Measurements from ENCODE around the gene DCTN5.
"Not testable (repeated sequence)": the region's sequence is repeated elsewhere in the genome, so short reads cannot be mapped to it uniquely, and the experiment has no call there.

DCTN5 gene

DNA sequence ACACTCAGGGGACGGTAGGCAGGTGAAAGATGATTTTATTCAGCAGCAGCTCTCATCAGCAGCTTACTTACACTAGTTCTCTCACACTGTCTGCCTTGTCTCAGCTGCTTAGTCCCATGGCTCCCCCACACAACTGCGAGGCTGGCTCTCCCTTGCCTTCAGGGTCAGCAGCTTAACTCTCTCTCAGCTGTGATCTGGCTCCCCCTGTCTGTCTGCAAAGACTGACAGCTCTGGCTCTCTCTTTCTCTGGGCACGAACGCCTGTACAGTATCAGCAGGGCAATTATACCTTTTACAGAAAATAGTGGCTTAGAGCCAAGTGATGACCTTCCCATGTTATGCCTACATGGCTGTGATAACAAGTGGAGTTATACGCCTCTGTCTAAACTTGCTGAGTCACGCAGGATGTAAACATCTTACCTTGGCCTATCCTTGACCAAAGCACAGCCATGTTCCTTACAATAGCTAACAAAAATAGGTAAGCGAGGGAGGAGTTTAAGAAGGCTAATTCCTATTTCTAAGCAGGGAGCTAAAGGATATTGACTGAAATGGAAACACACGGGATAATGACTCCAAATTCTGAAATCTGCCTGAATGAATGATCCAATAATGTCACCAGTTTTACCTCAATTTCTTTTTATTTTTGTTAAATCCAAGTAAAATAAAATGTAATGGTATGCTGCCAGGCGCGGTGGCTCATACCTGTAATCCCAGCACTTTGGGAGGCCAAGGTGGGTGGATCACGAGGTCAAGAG is 44.1 kb upstream of the DCTN5 start:
- H3K27me3 ChIP-seq (ENCODE audit: insufficient read depth, low read depth): no peaks in the 10 kb centered on the region
- H3K79me2 ChIP-seq (ENCODE audit: insufficient read depth, low read depth): peaks cover 38% of the 10 kb centered on the region
- H3K27ac ChIP-seq: no peak overlapping the region
- peaks cover 3% of the 10 kb centered on the region; the same call in 1 of the 2 replicates for H4K20me1 ChIP-seq (ENCODE audit: insufficient read depth)
- H3K4me1 ChIP-seq (ENCODE audit: low read depth, poor library complexity, severe bottlenecking): peaks cover 25% of the 10 kb centered on the region
- TF ChIP-seq, protein P1, sequence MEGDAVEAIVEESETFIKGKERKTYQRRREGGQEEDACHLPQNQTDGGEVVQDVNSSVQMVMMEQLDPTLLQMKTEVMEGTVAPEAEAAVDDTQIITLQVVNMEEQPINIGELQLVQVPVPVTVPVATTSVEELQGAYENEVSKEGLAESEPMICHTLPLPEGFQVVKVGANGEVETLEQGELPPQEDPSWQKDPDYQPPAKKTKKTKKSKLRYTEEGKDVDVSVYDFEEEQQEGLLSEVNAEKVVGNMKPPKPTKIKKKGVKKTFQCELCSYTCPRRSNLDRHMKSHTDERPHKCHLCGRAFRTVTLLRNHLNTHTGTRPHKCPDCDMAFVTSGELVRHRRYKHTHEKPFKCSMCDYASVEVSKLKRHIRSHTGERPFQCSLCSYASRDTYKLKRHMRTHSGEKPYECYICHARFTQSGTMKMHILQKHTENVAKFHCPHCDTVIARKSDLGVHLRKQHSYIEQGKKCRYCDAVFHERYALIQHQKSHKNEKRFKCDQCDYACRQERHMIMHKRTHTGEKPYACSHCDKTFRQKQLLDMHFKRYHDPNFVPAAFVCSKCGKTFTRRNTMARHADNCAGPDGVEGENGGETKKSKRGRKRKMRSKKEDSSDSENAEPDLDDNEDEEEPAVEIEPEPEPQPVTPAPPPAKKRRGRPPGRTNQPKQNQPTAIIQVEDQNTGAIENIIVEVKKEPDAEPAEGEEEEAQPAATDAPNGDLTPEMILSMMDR (conservative IDR thresholded peaks at IDR 0.05; ENCODE audit: low read depth, low read length): no peak; the same call in 1 of the 2 replicates
- H3K4me2 ChIP-seq: peak overlapping the region; percentile 100; the same call in 1 of the 2 replicates
- H3K36me3 ChIP-seq (ENCODE audit: insufficient read depth): no peaks in the 10 kb centered on the region; the same call in 1 of the 2 replicates
- 0 out of 2 replicates have a peak overlapping the region, but pooled peaks have one; percentile 81 for H2AFZ ChIP-seq (ENCODE audit: low read depth)
- H3K4me3 ChIP-seq (IDR thresholded peaks at IDR 0.05; ENCODE audit: insufficient read depth, low read depth, low read length): no peak overlapping the region
- no peak overlapping the region for H3K9ac ChIP-seq

DNA sequence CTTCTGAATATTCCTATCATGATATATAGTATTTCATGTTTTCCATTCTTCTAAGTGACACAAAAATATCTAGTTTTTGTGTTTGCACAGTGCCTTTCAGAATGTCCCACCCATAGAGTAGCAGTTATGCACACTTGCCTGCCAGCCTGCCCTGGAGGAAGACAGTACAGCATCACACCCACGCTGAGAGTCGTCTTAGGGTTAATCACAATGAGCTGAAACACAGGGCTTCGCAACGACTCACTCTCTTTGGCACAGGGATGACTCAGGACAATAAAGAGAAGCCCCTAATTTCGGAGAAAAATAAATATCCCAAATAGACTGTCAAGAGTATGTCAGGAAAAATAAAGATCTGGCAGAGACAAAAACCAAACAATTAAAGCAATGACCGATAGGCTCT is 33.5 kb upstream of the DCTN5 start:
- Histone ChIP-seq H3K4me2 (no peak overlapping the region), H2AFZ (ENCODE audit: low read depth) (no peak overlapping the region), H3K4me3 (IDR thresholded peaks at IDR 0.05; ENCODE audit: insufficient read depth, low read depth, low read length) (no peak overlapping the region), H4K20me1 (ENCODE audit: insufficient read depth) (no peaks in the 10 kb centered on the region), H3K4me1 (ENCODE audit: low read depth, poor library complexity, severe bottlenecking) (no peaks in the 10 kb centered on the region), H3K79me2 (ENCODE audit: insufficient read depth, low read depth) (no peaks in the 10 kb centered on the region), H3K36me3 (ENCODE audit: insufficient read depth) (no peaks in the 10 kb centered on the region), H3K9ac (no peak overlapping the region), H3K27me3 (ENCODE audit: insufficient read depth, low read depth) (no peaks in the 10 kb centered on the region), H3K27ac (no peak overlapping the region)
- TF ChIP-seq, protein P1 (conservative IDR thresholded peaks at IDR 0.05; ENCODE audit: low read depth, low read length): no peak

DNA sequence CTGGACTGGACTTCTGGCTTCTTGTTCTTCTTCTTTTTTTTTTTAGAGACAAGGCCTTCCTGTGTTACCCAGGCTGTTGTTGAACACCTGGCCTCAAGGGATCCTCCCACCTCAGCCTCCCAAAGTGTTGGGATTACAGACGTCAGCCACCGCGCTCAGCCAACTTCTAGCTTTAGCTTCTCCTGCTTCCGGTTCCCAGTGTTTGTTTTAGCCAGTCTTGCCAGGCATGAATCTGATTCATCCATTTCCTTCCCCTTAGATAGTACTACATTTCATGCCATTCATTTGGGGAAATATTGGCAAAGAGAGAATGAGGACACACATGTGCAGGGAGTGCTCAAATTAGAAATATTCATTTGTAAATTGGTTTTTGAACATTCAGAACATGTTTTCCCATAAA is 33.1 kb upstream of the DCTN5 start:
- Histone ChIP-seq H3K4me2 (no peak overlapping the region), H3K4me3 (IDR thresholded peaks at IDR 0.05; ENCODE audit: insufficient read depth, low read depth, low read length) (no peak overlapping the region), H3K36me3 (ENCODE audit: insufficient read depth) (no peaks in the 10 kb centered on the region), H3K4me1 (ENCODE audit: low read depth, poor library complexity, severe bottlenecking) (no peaks in the 10 kb centered on the region), H3K27me3 (ENCODE audit: insufficient read depth, low read depth) (no peaks in the 10 kb centered on the region), H4K20me1 (ENCODE audit: insufficient read depth) (no peaks in the 10 kb centered on the region), H2AFZ (ENCODE audit: low read depth) (no peak overlapping the region), H3K9ac (no peak overlapping the region), H3K79me2 (ENCODE audit: insufficient read depth, low read depth) (no peaks in the 10 kb centered on the region), H3K27ac (no peak overlapping the region)
- TF ChIP-seq, protein P1 (conservative IDR thresholded peaks at IDR 0.05; ENCODE audit: low read depth, low read length): no peak

DNA sequence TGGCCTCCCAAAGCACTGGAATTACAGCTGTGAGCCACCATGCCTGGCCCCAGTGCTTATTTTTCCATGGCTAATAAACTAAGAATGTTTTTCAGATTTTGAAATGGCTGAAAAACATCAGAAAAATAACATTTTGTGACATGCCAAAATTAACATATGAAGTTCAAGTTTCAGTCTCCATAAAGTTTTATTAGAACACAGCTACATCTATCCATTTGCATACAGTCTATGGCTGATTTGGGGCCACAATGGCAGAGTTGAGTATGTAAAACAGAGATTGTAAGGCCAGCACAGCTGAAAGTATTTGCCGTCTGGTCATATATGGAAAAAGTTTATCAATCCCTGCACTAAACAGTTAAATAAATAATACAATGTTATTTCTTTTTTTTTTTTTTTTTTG is 31.3 kb upstream of the DCTN5 start:
- TF ChIP-seq, protein P1 (conservative IDR thresholded peaks at IDR 0.05; ENCODE audit: low read depth, low read length): no peak
- Histone ChIP-seq H3K9ac (no peak overlapping the region), H3K4me3 (IDR thresholded peaks at IDR 0.05; ENCODE audit: insufficient read depth, low read depth, low read length) (no peak overlapping the region), H3K27ac (no peak overlapping the region), H3K4me2 (no peak overlapping the region), H3K36me3 (ENCODE audit: insufficient read depth) (no peaks in the 10 kb centered on the region), H3K27me3 (ENCODE audit: insufficient read depth, low read depth) (no peaks in the 10 kb centered on the region), H3K4me1 (ENCODE audit: low read depth, poor library complexity, severe bottlenecking) (no peaks in the 10 kb centered on the region), H2AFZ (ENCODE audit: low read depth) (no peak overlapping the region), H4K20me1 (ENCODE audit: insufficient read depth) (no peaks in the 10 kb centered on the region), H3K79me2 (ENCODE audit: insufficient read depth, low read depth) (no peaks in the 10 kb centered on the region)

DNA sequence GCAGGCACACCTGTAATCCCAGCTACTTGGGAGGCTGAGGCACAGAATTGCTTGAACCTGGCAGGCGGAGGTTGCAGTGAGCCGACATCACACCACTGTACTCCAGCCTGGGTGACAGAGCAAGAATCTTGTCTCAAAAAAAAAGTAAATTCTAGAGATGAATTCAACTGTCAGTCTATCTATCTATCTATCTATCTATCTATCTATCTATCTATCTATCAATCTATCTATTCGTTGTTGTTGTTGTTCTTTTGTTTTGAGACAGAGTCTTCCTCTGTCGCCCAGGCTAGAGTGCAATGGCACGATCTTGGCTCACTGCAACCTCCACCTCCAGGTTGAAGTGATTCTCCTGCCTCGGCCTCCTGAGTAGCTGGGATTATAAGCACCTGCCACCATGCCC is 30.4 kb upstream of the DCTN5 start:
- H3K4me1 ChIP-seq (ENCODE audit: low read depth, poor library complexity, severe bottlenecking); H3K27me3 ChIP-seq (ENCODE audit: insufficient read depth, low read depth); H3K79me2 ChIP-seq (ENCODE audit: insufficient read depth, low read depth); H4K20me1 ChIP-seq (ENCODE audit: insufficient read depth); H3K9ac ChIP-seq; H3K4me2 ChIP-seq; H3K36me3 ChIP-seq (ENCODE audit: insufficient read depth); H2AFZ ChIP-seq (ENCODE audit: low read depth); H3K27ac ChIP-seq; H3K4me3 ChIP-seq (IDR thresholded peaks at IDR 0.05; ENCODE audit: insufficient read depth, low read depth, low read length): not testable (repeated sequence)

Data from KMS-11 (cell line).